Neural progenitor cell (in vitro differentiated cells): ENCODE measurements around the gene PYDC1.
"Not testable (repeated sequence)": the region's sequence is repeated elsewhere in the genome, so short reads cannot be mapped to it uniquely, and the experiment has no call there.

Experiments used
- EZH2 ChIP-seq: fragments of 200-600 bp; sonication (generic); IDR thresholded peaks from 2 replicates; pipeline ENCODE4 v1.6.1; 2017; ENCODE audit warnings: antibody characterized with exemption, mild to moderate bottlenecking, moderate library complexity
- EZH2phosphoT487 ChIP-seq: fragments of 200-600 bp; sonication (generic); IDR thresholded peaks from 2 replicates; pipeline ENCODE4 v1.6.1; 2017; ENCODE audit warnings: antibody characterized with exemption
- TF ChIP-seq, protein P1 (sequence below): fragments of 200-600 bp; sonication (generic); IDR thresholded peaks from 2 replicates; pipeline ENCODE4 v1.5.1; 2017; ENCODE audit warnings: antibody characterized with exemption, mild to moderate bottlenecking

DNA sequence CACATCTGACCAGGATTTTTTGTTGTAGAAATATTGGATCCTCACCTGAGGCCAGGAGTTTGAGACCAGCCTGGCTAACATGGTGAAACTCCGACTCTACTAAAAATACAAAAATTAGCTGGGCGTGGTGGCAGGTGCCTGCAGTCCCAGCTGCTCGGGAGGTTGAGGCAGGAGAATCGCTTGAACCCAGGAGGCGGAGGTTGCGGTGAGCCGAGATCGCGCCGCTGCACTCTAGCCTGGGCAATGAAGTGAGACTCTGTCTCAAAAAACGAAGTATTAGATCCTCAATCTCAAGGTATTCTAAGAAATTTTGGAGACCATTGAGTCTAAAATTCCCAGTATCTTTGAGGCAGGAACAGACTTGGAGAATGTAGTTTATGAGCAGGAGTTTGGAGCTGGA lies 21.1 kb downstream of the PYDC1 start:
- TF ChIP-seq, protein P1, sequence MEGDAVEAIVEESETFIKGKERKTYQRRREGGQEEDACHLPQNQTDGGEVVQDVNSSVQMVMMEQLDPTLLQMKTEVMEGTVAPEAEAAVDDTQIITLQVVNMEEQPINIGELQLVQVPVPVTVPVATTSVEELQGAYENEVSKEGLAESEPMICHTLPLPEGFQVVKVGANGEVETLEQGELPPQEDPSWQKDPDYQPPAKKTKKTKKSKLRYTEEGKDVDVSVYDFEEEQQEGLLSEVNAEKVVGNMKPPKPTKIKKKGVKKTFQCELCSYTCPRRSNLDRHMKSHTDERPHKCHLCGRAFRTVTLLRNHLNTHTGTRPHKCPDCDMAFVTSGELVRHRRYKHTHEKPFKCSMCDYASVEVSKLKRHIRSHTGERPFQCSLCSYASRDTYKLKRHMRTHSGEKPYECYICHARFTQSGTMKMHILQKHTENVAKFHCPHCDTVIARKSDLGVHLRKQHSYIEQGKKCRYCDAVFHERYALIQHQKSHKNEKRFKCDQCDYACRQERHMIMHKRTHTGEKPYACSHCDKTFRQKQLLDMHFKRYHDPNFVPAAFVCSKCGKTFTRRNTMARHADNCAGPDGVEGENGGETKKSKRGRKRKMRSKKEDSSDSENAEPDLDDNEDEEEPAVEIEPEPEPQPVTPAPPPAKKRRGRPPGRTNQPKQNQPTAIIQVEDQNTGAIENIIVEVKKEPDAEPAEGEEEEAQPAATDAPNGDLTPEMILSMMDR, result not testable (repeated sequence)
- TF ChIP-seq EZH2phosphoT487, EZH2: not testable (repeated sequence)
